CD4-positive, alpha-beta T cell treated with Interleukin-2 at 100 ng/mL for 4 hours (primary cell): ENCODE results near the gene ZNF215.
"Not testable (repeated sequence)": the region's sequence is repeated elsewhere in the genome, so short reads cannot be mapped to it uniquely, and the experiment has no call there.

Source experiments
- DNase-seq: peaks from one replicate; pipeline ENCODE4 v3.0.0-alpha.2; 2020; ENCODE audit warnings: low spot score

ZNF215 gene

DNA sequence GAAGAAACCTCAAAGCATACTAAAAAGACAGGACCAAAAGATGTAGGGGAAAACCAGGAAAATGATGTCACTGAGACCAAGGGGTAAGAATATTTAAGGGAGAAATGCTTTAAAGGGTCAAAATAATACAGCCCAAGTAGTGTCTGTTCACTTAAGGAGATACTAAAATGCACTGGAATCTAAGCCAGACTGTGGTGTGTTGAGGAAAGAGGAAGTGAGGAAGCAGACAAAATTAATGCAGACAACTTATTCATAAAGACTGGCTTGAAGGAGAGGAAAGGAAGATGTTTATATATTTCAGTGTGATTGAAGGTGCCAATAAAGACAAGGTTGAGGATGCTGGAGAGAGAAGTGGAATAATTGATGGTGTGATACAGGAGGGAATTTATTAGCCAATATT is 15.7 kb downstream of the ZNF215 start:
- no peak for DNase-seq

DNA sequence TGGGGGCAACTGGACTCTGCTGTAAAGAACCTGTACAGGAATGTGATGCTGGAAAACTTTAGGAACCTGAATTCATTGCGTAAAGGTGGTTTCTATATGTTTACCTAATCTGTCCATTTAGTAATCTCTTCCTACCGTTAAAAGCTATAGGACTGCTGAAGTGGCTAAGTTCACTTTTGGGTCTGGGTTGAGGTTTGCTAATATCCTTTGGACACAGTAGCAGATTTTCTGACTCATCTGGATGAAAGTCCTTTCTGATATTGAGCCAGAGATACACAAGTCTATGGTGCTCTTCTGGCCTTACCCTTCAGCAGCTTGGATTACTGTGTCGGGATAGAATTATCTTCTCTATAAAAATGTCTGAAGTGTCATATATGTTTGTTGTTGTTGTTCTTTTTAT is 16.9 kb downstream of the ZNF215 start:
- DNase-seq, result no peak

- not testable (repeated sequence) for DNase-seq
These were observed 28.0 kb downstream of the ZNF215 start for GRCh38 chr11:6954248-6954647.

DNA sequence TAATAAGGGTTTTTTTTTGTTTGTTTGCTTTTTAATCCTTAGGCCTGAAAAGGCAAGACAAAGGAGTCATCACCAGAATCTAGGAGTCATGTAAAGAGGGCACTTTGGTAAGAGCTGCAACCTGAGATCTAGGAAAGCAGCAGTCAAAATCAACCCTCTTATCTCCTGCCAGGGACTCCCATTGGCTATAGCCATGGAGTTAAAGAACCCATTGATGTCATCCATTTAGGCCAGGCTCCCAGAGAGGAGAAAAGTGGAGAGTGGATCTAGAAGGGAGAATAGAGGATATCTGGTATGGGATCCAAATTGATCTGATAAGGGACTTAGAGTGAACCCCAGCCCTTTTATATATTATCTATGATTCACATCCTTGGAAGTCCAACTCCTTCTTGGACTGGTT is 35.9 kb downstream of the ZNF215 start:
- DNase-seq, result no peak

GRCh38 chr11:6962673-6963072 is 36.4 kb downstream of the ZNF215 start:
- no peak for DNase-seq

DNA sequence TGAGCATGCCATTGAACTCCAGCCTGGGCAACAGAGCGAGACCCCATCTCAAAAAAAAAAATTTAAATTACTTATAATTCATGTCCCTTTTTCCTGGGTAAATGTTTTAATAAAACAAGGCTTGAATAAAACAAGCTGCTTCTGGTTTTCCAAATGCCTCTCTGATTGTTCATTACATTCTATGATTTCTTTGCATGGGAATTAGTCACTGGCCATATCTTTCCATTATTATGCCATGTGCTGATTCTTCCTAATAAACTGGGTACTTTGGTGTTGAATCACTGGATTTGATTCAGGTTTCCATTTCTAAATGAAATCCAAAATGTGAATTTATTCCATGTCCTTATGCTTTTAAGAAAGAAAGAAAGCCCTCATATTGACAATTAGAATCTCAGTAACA is 42.6 kb downstream of the ZNF215 start:
- DNase-seq, result no peak

- not testable (repeated sequence) for DNase-seq
These were observed 43.6 kb downstream of the ZNF215 start for GRCh38 chr11:6969854-6970253.

DNA sequence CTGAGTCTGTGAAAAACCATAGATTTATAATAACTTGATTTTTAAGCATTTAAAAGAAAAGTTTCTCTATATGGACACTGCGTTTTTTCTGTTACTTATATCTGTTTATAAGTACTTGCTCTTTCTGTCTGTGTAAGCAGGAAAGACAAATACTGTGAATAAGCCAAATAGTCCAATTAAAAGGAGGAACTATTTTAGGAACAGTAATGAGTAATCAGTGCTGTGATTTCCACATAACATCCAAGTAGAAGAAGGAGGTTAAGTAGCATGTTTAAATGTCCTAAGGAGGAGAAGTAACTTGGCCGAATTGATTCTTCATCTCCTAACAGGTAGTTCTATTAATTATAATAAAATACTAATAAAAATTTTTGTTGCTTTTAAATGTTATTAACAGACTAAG is 53.1 kb downstream of the ZNF215 start:
- DNase-seq, result no peak

DNA sequence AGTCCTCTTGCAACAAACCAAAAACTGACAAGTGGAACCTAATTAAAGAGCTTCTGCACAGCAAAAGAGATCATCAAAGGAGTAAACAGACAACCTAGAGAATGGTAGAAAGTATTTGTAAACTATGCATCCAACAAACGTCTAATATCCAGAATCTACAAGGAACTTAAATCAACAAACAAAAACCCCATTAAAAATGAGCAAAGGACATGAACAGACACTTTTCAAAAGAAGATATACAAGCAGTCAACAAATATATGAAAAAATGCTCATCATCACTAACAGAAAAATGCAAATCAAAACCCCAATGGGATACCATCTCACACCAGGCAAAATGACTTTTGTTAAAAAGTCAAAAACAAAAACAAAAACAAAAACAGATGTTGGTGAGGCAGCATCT is 60.3 kb downstream of the ZNF215 start:
- DNase-seq, result no peak

DNA sequence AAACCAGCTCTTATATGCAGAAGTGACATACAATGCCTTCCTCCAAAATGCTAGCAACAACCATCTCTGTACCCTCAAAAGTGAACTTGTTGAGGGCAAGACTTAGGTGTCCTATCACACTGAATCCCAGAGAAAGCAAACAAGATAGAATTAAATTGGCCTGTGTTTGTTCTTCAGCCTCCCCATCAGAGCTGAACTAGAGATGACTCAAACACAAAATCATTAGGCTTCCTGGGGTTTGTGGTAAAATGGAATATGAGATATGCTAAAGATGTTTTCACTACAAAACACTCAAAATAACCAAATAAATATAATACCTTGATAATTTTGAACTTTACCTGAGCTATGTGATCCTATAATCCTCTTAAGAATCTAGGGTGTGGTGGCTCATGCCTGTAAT is 62.3 kb downstream of the ZNF215 start:
- no peak for DNase-seq

DNA sequence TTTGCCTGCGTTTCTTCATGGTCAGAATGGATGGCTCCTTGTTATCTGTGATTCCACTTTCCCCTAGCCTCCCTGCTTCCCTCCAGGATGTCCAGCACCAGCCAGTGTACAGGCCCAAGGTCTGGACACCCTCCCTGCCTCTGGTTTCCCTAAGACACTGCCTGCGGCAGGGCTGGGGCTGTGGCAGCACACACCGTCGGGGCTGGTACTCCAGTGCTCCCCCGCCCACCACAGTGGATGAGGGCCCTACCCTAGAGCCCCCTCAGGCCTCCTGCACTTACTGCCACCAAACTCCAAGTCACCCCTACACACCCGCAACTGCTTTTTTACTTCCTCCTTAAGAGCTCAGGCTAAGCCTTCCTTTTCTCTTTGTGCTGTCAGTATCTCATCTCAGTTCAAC is 65.0 kb downstream of the ZNF215 start:
- DNase-seq, result no peak

GRCh38 chr11:6992026-6992425 is 65.8 kb downstream of the ZNF215 start:
- no peak for DNase-seq

- no peak for DNase-seq
These were observed 66.5 kb downstream of the ZNF215 start for GRCh38 chr11:6992457-6993417.

DNA sequence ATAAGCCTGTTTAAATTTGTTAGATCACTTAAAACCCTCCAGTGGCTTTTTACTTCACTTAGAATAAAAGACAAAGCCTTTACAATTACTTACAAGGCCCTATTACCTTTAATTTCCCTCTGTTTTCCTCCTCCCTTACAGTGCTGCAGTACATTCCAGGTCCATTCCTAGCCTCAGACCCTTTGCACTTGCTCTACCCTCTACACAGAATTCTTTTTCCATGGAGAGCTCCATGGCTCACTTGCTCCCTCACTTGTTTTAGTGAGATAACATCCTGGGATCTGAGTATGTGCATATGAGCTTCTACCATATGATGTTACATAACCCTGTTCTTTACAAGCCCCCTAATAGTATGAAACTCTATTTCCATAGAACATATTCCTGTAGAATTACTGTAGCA is 69.5 kb downstream of the ZNF215 start:
- no peak for DNase-seq

- DNase-seq, result no peak
These were observed 78.3 kb downstream of the ZNF215 start for GRCh38 chr11:7004482-7004881.
